Body of pancreas (tissue), 4 donors: ENCODE measurements around the gene USB1.

Source experiments
- CTCF ChIP-seq, 7 experiments: fragments of 450-650 bp in 4 of 7; fragments of 200-600 bp in 3 of 7; sonication (generic) in 3 of 7; IDR thresholded peaks; one replicate each; pipeline ENCODE4 v1.5.1; 2016 to 2019; ENCODE audit warnings: antibody characterized with exemption in 7 of 7
- POLR2A ChIP-seq, 3 donors: fragments of 450-650 bp; IDR thresholded peaks; one replicate each; pipeline ENCODE4 v1.6.1; 2016; ENCODE audit warnings: antibody characterized with exemption in 3 of 3, mild to moderate bottlenecking in 2 of 3

- TF ChIP-seq POLR2A (IDR thresholded peaks at IDR 0.05) (no peak), CTCF (IDR thresholded peaks at IDR 0.05) (no peak)
These were observed 18.8 kb downstream of the USB1 start for GRCh38 chr16:58019866-58020538.
